Muscle of arm (tissue), 12 donors: ENCODE results near the gene RAD51B. TPM values are rescaled to one million over a fixed set of nuclear protein-coding genes. Genes with fewer than 3 reads are reported as not detected.

Experiments used
- DNase-seq: peaks from one replicate; pipeline ENCODE4 v3.0.0-alpha.2; 2013
- polyA plus RNA-seq, 12 donors: library from polyadenylated mRNA; unstranded; fragments of 120-200 nt; gene quantifications; one replicate each; pipeline ENCODE4 v1.2.1, GENCODE V29; 2013; ENCODE audit not compliant: insufficient read length in 12 of 12

RAD51B gene
- polyA plus RNA-seq, 12 donors: 6.3 to 13.1 (median 9.7) TPM; not detected in 2

GRCh38 chr14:68714991-68715924 is 895.7 kb downstream of the RAD51B start:
- no peak for DNase-seq

GRCh38 chr14:68716698-68717097 is 897.1 kb downstream of the RAD51B start:
- no peak for DNase-seq

GRCh38 chr14:68718023-68718990 is 898.7 kb downstream of the RAD51B start:
- no peak for DNase-seq

GRCh38 chr14:68719634-68720384 is 900.2 kb downstream of the RAD51B start:
- no peak for DNase-seq

GRCh38 chr14:68722186-68722585 is 902.6 kb downstream of the RAD51B start:
- DNase-seq: no peak

GRCh38 chr14:68722968-68723566 is 903.5 kb downstream of the RAD51B start:
- DNase-seq: no peak

GRCh38 chr14:68723808-68724268 is 904.3 kb downstream of the RAD51B start:
- no peak for DNase-seq

GRCh38 chr14:68724914-68725313 is 905.3 kb downstream of the RAD51B start:
- DNase-seq: no peak

- DNase-seq: no peak
These were observed 906.6 kb downstream of the RAD51B start for GRCh38 chr14:68726093-68726695.

GRCh38 chr14:68727315-68728047 is 907.9 kb downstream of the RAD51B start:
- no peak for DNase-seq

GRCh38 chr14:68728342-68729106 is 908.9 kb downstream of the RAD51B start:
- no peak for DNase-seq

GRCh38 chr14:68729556-68729955 is 910.0 kb downstream of the RAD51B start:
- DNase-seq: no peak

- no peak for DNase-seq
These were observed 910.8 kb downstream of the RAD51B start for GRCh38 chr14:68730348-68730747.

GRCh38 chr14:68730811-68731425 is 911.3 kb downstream of the RAD51B start:
- no peak for DNase-seq

- DNase-seq: no peak
These were observed 913.7 kb downstream of the RAD51B start for GRCh38 chr14:68733086-68733914.

- DNase-seq: no peak
These were observed 914.7 kb downstream of the RAD51B start for GRCh38 chr14:68734231-68734732.

GRCh38 chr14:68735856-68736255 is 916.3 kb downstream of the RAD51B start:
- peak; percentile 48 for DNase-seq
